Measurements from ENCODE around the gene CDC73. TPM values are rescaled to one million over a fixed set of nuclear protein-coding genes. Genes with fewer than 3 reads are reported as not detected.
A peak's percentile ranks its signal among the peaks of the same experiment; 100 is the strongest.

CDC73 gene
- total RNA-seq, 2 donors from 2014 or later, result 22.6 to 37.9 TPM

DNA sequence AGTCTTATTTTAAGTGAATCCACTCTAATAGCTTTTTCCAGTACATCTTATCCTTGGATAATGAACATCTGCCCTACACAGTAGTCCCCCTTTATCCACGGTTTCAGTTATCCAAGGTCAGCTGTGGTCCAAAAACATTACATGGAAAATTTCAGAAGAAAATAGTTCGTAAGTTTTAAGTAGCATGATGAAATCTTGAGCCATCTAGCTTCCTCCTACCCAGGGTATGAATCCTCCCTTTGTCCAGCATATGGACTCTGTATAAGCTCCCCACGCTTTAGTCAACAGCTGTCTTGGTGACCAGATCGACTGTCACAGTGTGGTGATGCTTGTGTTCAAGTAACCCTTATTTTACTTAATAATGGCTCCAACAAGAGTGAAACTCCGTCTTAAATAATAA is 19.2 kb upstream of the CDC73 start:
- DNase-seq (no peak), ATAC-seq (no peak)
- Histone ChIP-seq H3K36me3 (replicated peaks in 1 of 2; ENCODE audit: insufficient read depth in 1 of 2, low read depth in 2 of 2) (peaks cover 0 to 4% of the 10 kb centered on the region in 2 donors), H3K4me1 (peaks cover 19% of the 10 kb centered on the region), H3K9me3 (no peaks in the 10 kb centered on the region), H3K27me3 (no peaks in the 10 kb centered on the region), H3K27ac (no peak overlapping the region), H3K4me3 (no peak overlapping the region)
- WGBS, 2 donors, result 86 to 88% methylated on average over 5 of the region's 5 CpGs
- no peak for TF ChIP-seq POLR2A (IDR thresholded peaks at IDR 0.05)
- TF ChIP-seq, protein P1, sequence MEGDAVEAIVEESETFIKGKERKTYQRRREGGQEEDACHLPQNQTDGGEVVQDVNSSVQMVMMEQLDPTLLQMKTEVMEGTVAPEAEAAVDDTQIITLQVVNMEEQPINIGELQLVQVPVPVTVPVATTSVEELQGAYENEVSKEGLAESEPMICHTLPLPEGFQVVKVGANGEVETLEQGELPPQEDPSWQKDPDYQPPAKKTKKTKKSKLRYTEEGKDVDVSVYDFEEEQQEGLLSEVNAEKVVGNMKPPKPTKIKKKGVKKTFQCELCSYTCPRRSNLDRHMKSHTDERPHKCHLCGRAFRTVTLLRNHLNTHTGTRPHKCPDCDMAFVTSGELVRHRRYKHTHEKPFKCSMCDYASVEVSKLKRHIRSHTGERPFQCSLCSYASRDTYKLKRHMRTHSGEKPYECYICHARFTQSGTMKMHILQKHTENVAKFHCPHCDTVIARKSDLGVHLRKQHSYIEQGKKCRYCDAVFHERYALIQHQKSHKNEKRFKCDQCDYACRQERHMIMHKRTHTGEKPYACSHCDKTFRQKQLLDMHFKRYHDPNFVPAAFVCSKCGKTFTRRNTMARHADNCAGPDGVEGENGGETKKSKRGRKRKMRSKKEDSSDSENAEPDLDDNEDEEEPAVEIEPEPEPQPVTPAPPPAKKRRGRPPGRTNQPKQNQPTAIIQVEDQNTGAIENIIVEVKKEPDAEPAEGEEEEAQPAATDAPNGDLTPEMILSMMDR (IDR thresholded peaks at IDR 0.05), result no peak
- intact Hi-C loops (cut with DNase I), result no loop called here

DNA sequence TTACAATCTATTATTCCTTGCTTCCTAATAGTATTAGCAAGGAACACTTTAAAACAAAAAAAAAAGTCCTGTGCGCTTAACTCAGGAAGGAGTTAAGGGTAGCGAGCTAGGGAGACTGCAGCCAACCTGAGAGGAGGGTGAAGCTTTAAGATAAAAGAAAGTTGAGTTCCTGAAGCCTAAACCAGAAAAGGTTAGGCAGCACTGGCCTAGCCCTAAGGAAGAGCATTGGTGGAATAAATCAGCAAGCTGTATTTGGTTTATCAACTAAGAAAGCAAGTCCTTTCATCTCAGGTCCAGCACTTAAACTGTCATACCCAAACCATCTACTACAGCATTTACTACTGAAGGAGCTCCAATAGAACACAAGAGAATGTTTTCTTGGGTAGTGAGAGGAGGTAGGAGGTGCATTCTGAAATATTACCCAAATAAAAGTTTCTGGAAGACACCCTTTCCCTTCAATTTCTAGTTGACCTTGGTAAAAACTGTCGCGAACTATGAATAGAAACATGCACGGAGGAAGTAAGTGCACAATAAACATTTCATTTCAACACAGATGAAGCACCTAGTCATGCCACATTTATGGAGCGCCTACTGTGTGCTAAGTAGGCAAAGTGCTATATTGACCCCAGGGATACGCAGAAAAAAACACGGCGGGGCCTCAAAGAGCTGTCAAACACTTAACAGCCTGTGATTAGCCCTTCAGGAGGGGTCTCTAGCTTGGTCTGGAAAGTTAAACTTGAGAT is 17.9 kb upstream of the CDC73 start:
- Histone ChIP-seq H3K9me3 (no peaks in the 10 kb centered on the region), H3K27me3 (no peaks in the 10 kb centered on the region), H3K36me3 (replicated peaks in 1 of 2; ENCODE audit: insufficient read depth in 1 of 2, low read depth in 2 of 2) (peaks cover 0 to 4% of the 10 kb centered on the region in 2 donors), H3K4me3 (peak overlapping the region; percentile 81 to 85), H3K27ac (peak overlapping the region; percentile 83 to 90 (median 87)), H3K4me1 (peaks cover 19% of the 10 kb centered on the region)
- ATAC-seq, result no peak
- intact Hi-C loops (cut with DNase I), result no loop called here
- 21 to 23% methylated on average over 9 of the region's 9 CpGs for WGBS, 2 donors
- no peak for TF ChIP-seq POLR2A (IDR thresholded peaks at IDR 0.05)
- TF ChIP-seq, protein P1 (IDR thresholded peaks at IDR 0.05), result no peak
- DNase-seq, result no peak

DNA sequence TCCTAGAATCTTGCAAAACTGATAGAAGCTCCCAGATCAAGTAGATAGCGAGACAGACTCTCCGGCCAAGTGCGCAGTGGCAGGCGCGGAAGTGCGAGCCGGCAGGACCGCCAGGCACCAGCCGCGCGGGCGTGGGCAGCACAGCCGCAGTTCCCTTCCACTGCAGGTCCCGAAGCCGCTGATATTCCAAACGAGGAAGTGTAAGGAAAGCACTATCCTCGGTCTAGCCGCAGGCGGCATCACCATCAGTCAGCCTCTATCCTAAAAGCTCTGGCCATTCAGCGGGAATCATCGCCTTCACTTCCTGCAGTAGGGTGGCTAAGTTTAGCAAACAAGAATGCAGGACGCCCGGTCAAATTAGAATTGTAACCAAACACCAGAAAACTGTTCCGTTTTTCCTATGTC is 17.3 kb upstream of the CDC73 start:
- peaks cover 0 to 4% of the 10 kb centered on the region in 2 donors for H3K36me3 ChIP-seq (replicated peaks in 1 of 2; ENCODE audit: insufficient read depth in 1 of 2, low read depth in 2 of 2)
- WGBS, 2 donors, result 0 to 1% methylated on average over 12 to 24 of the region's 24 CpGs
- DNase-seq, result peak; percentile 20 to 40 (median 38)
- peak; percentile 33 for ATAC-seq
- H3K27ac ChIP-seq, result peak overlapping the region; percentile 83 to 90 (median 87)
- no peaks in the 10 kb centered on the region for H3K27me3 ChIP-seq
- H3K4me1 ChIP-seq, result peaks cover 19% of the 10 kb centered on the region
- intact Hi-C loops (cut with DNase I), result no loop called here
- no peaks in the 10 kb centered on the region for H3K9me3 ChIP-seq
- H3K4me3 ChIP-seq, result peak overlapping the region; percentile 81 to 85
- TF ChIP-seq, protein P1 (IDR thresholded peaks at IDR 0.05), result no peak
- no peak for TF ChIP-seq POLR2A (IDR thresholded peaks at IDR 0.05)

GRCh38 chr1:193104907-193105820 is 16.7 kb upstream of the CDC73 start, which contains the start of gene GLRX2:
Gene GLRX2, minus strand, starts transcription at chr1:193105414. Its CDS starts 32 bp downstream, at chr1:193105382.
- H3K27ac ChIP-seq, result peak within 1 kb of the TSS; percentile 83 to 90 (median 87)
- TF ChIP-seq, protein P1 (IDR thresholded peaks at IDR 0.05), result peak in 2 of 7 experiments; percentile 6 to 21
- peak; percentile 83 to 88 (median 84) for TF ChIP-seq POLR2A (IDR thresholded peaks at IDR 0.05)
- intact Hi-C loops (cut with DNase I), result no loop called here
- DNase-seq (peak; percentile 86 to 90 (median 88)), ATAC-seq (peak; percentile 99)
- peak within 1 kb of the TSS; percentile 81 to 85 for H3K4me3 ChIP-seq
- H3K9me3 ChIP-seq, result no peaks in the 10 kb centered on the region
- 0% methylated on average over 8 to 65 of the region's 73 CpGs for WGBS, 2 donors
- H3K27me3 ChIP-seq, result no peaks in the 10 kb centered on the region
- peaks cover 19% of the 10 kb centered on the region for H3K4me1 ChIP-seq
- H3K36me3 ChIP-seq (replicated peaks in 1 of 2; ENCODE audit: insufficient read depth in 1 of 2, low read depth in 2 of 2), result peaks cover 0 to 2% of the 10 kb centered on the region in 2 donors

All from body of pancreas (tissue), 4 donors.